ENCODE data around the gene HHIP.
A peak's percentile ranks its signal among the peaks of the same experiment; 100 is the strongest.

Gene HHIP, protein sequence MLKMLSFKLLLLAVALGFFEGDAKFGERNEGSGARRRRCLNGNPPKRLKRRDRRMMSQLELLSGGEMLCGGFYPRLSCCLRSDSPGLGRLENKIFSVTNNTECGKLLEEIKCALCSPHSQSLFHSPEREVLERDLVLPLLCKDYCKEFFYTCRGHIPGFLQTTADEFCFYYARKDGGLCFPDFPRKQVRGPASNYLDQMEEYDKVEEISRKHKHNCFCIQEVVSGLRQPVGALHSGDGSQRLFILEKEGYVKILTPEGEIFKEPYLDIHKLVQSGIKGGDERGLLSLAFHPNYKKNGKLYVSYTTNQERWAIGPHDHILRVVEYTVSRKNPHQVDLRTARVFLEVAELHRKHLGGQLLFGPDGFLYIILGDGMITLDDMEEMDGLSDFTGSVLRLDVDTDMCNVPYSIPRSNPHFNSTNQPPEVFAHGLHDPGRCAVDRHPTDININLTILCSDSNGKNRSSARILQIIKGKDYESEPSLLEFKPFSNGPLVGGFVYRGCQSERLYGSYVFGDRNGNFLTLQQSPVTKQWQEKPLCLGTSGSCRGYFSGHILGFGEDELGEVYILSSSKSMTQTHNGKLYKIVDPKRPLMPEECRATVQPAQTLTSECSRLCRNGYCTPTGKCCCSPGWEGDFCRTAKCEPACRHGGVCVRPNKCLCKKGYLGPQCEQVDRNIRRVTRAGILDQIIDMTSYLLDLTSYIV

DNA sequence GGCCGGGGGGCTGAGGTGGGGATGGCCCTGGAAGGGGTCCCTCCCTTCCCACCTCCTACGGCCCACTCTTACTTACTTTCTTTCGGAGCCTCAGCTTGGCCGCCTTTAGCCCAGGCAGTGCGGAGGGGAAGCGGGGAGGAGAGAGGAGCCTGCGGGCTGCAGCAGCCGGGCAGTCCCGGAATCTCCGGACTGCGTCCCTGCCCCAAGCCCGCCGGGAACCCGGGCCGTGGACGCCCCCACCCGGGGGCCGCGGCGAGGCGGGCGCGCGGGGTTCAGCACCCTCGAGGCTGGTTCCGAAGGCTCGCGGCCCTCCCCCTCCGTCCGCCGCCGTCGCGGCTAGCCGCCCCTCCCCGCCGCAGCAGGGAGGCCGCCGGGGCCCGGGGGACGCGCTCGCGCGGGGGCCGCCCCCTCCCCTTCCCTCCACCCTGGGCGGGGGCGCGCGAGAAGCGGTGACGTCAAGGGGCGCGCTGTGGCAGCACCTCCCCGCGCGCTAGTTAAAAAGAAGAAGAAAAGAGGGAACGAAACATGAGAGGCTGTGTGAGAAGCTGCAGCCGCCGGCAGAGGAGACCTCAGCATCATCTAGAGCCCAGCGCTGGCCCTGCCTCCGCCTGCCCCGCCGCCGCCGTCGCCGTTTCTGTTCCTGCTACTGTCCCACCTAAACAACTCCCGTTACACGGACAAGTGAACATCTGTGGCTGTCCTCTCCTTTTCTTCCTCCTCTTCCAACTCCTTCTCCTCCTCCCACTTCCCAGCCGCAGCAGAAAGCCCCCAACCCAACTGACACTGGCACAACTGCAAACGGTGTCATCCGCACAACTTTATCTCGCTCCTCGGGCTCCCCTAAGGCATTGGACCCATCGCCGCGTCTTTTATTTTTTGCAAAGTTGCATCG, at the start of gene HHIP:
Gene HHIP (plus strand): TSS at position 526 of the 892 bp plus-strand sequence. CDS start 520 bp downstream, outside the sequence.
- Histone ChIP-seq H3K4me1 (ENCODE audit: control insufficient read depth in 5 of 5, insufficient read depth in 5 of 5, low read length in 5 of 5) (peaks cover 0 to 22% (median 22%) of the 10 kb centered on the region in 5 donors), H3K9me3 (ENCODE audit: control insufficient read depth in 5 of 5, low read length in 5 of 5) (no peaks in the 10 kb centered on the region), H3K36me3 (ENCODE audit: control insufficient read depth in 5 of 5, insufficient read depth in 5 of 5, low read length in 5 of 5) (no peaks in the 10 kb centered on the region), H3K9ac (ENCODE audit: low read length in 5 of 5) (peak within 1 kb of the TSS in 1 of 5 donors; percentile 6), H3K27me3 (ENCODE audit: control insufficient read depth in 5 of 5, insufficient read depth in 4 of 5, low read length in 5 of 5) (peaks cover 10 to 28% (median 21%) of the 10 kb centered on the region in 5 donors), H3K4me3 (ENCODE audit: low read depth in 1 of 5, low read length in 5 of 5) (peak within 1 kb of the TSS; percentile 58 to 72 (median 65)), H3K27ac (ENCODE audit: low read depth, low read length) (no peak within 1 kb of the TSS)

DNA sequence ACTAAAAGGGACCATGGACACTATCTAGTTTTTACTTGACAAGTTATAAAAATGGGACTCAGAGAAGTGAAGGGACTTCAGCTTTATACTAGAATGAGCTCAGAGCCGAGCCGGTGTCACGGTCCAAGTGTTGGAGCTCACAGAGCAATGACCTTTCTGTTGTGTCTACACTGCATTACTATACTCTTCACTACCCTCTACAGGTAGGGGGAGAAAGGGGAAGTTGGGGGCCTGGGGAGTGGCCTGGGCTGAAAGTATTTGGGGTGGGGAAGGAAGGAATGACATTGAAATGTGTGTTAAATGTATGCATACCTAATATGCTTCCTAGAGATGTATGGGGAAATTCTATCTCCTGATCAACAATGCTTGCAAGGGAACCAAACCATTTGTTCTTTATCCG, 48.8 kb upstream of the HHIP start:
- Histone ChIP-seq H3K27ac (ENCODE audit: low read depth, low read length) (no peak overlapping the region), H3K9ac (ENCODE audit: low read length in 5 of 5) (no peak overlapping the region), H3K27me3 (ENCODE audit: control insufficient read depth in 5 of 5, insufficient read depth in 4 of 5, low read length in 5 of 5) (no peaks in the 10 kb centered on the region), H3K4me1 (ENCODE audit: control insufficient read depth in 5 of 5, insufficient read depth in 5 of 5, low read length in 5 of 5) (no peaks in the 10 kb centered on the region), H3K36me3 (ENCODE audit: control insufficient read depth in 5 of 5, insufficient read depth in 5 of 5, low read length in 5 of 5) (no peaks in the 10 kb centered on the region), H3K9me3 (ENCODE audit: control insufficient read depth in 5 of 5, low read length in 5 of 5) (no peaks in the 10 kb centered on the region), H3K4me3 (ENCODE audit: low read depth in 1 of 5, low read length in 5 of 5) (no peak overlapping the region)

DNA sequence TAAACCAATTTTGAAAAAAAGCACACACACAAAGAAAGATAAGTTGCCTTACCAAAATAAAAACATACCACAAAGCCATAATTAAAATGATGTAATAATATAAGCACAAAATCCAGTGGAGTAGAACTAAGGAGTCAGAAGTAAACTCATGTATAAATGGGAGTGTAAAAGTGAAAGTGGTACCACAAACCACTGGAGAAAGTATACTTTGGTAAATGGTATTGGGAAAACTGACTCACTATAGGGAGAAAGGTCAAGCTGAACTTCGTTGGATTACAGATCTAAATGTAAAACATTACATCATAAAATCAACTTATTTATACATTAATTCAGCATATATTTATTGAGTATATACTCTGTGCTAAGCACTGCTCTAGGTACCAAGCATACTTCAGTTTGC, 46.3 kb upstream of the HHIP start:
- H3K4me3 ChIP-seq (ENCODE audit: low read depth in 1 of 5, low read length in 5 of 5), result no peak overlapping the region
- no peak overlapping the region for H3K27ac ChIP-seq (ENCODE audit: low read depth, low read length)
- H3K9me3 ChIP-seq (ENCODE audit: control insufficient read depth in 5 of 5, low read length in 5 of 5), result no peaks in the 10 kb centered on the region
- H3K4me1 ChIP-seq (ENCODE audit: control insufficient read depth in 5 of 5, insufficient read depth in 5 of 5, low read length in 5 of 5), result no peaks in the 10 kb centered on the region
- H3K9ac ChIP-seq (ENCODE audit: low read length in 5 of 5), result no peak overlapping the region
- no peaks in the 10 kb centered on the region for H3K36me3 ChIP-seq (ENCODE audit: control insufficient read depth in 5 of 5, insufficient read depth in 5 of 5, low read length in 5 of 5)
- H3K27me3 ChIP-seq (ENCODE audit: control insufficient read depth in 5 of 5, insufficient read depth in 4 of 5, low read length in 5 of 5), result no peaks in the 10 kb centered on the region

GRCh38 chr4:144611850-144612249, 34.1 kb upstream of the HHIP start:
- no peak overlapping the region for H3K27ac ChIP-seq (ENCODE audit: low read depth, low read length)
- H3K4me1 ChIP-seq (ENCODE audit: control insufficient read depth in 5 of 5, insufficient read depth in 5 of 5, low read length in 5 of 5), result no peaks in the 10 kb centered on the region
- no peak overlapping the region for H3K9ac ChIP-seq (ENCODE audit: low read length in 5 of 5)
- H3K4me3 ChIP-seq (ENCODE audit: low read depth in 1 of 5, low read length in 5 of 5), result no peak overlapping the region
- H3K9me3 ChIP-seq (ENCODE audit: control insufficient read depth in 5 of 5, low read length in 5 of 5), result no peaks in the 10 kb centered on the region
- no peaks in the 10 kb centered on the region for H3K36me3 ChIP-seq (ENCODE audit: control insufficient read depth in 5 of 5, insufficient read depth in 5 of 5, low read length in 5 of 5)
- no peaks in the 10 kb centered on the region for H3K27me3 ChIP-seq (ENCODE audit: control insufficient read depth in 5 of 5, insufficient read depth in 4 of 5, low read length in 5 of 5)

GRCh38 chr4:144614850-144615585, 30.9 kb upstream of the HHIP start:
- Histone ChIP-seq H3K4me1 (ENCODE audit: control insufficient read depth in 5 of 5, insufficient read depth in 5 of 5, low read length in 5 of 5) (no peaks in the 10 kb centered on the region), H3K9ac (ENCODE audit: low read length in 5 of 5) (no peak overlapping the region), H3K4me3 (ENCODE audit: low read depth in 1 of 5, low read length in 5 of 5) (no peak overlapping the region), H3K36me3 (ENCODE audit: control insufficient read depth in 5 of 5, insufficient read depth in 5 of 5, low read length in 5 of 5) (no peaks in the 10 kb centered on the region), H3K27me3 (ENCODE audit: control insufficient read depth in 5 of 5, insufficient read depth in 4 of 5, low read length in 5 of 5) (no peaks in the 10 kb centered on the region), H3K27ac (ENCODE audit: low read depth, low read length) (no peak overlapping the region), H3K9me3 (ENCODE audit: control insufficient read depth in 5 of 5, low read length in 5 of 5) (no peaks in the 10 kb centered on the region)

DNA sequence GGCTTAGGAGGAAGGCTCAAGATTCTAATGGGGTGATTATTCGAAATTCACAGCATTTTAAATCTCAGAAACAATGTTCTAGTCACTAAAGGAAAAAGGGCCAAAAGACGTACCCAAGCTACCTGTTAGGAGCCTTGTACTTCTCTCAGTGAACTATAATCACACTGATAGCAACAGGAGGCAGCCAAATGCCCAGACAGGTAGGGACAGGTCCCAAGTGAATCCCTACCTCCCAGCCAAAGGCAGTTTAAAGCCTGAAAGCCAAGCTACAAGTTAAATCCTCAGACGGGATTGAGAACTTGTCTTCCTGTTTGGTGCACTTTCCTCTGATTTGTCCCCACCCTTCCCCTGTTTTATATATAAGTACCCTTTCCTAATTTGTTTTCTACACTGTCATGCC, 24.3 kb upstream of the HHIP start:
- Histone ChIP-seq H3K27me3 (ENCODE audit: control insufficient read depth in 5 of 5, insufficient read depth in 4 of 5, low read length in 5 of 5) (no peaks in the 10 kb centered on the region), H3K36me3 (ENCODE audit: control insufficient read depth in 5 of 5, insufficient read depth in 5 of 5, low read length in 5 of 5) (no peaks in the 10 kb centered on the region), H3K27ac (ENCODE audit: low read depth, low read length) (no peak overlapping the region), H3K4me3 (ENCODE audit: low read depth in 1 of 5, low read length in 5 of 5) (no peak overlapping the region), H3K9me3 (ENCODE audit: control insufficient read depth in 5 of 5, low read length in 5 of 5) (no peaks in the 10 kb centered on the region), H3K4me1 (ENCODE audit: control insufficient read depth in 5 of 5, insufficient read depth in 5 of 5, low read length in 5 of 5) (no peaks in the 10 kb centered on the region), H3K9ac (ENCODE audit: low read length in 5 of 5) (no peak overlapping the region)

GRCh38 chr4:144627663-144628076, 18.3 kb upstream of the HHIP start:
- H3K9ac ChIP-seq (ENCODE audit: low read length in 5 of 5), result no peak overlapping the region
- no peaks in the 10 kb centered on the region for H3K36me3 ChIP-seq (ENCODE audit: control insufficient read depth in 5 of 5, insufficient read depth in 5 of 5, low read length in 5 of 5)
- H3K9me3 ChIP-seq (ENCODE audit: control insufficient read depth in 5 of 5, low read length in 5 of 5), result no peaks in the 10 kb centered on the region
- H3K4me1 ChIP-seq (ENCODE audit: control insufficient read depth in 5 of 5, insufficient read depth in 5 of 5, low read length in 5 of 5), result no peaks in the 10 kb centered on the region
- no peaks in the 10 kb centered on the region for H3K27me3 ChIP-seq (ENCODE audit: control insufficient read depth in 5 of 5, insufficient read depth in 4 of 5, low read length in 5 of 5)
- no peak overlapping the region for H3K27ac ChIP-seq (ENCODE audit: low read depth, low read length)
- no peak overlapping the region for H3K4me3 ChIP-seq (ENCODE audit: low read depth in 1 of 5, low read length in 5 of 5)

DNA sequence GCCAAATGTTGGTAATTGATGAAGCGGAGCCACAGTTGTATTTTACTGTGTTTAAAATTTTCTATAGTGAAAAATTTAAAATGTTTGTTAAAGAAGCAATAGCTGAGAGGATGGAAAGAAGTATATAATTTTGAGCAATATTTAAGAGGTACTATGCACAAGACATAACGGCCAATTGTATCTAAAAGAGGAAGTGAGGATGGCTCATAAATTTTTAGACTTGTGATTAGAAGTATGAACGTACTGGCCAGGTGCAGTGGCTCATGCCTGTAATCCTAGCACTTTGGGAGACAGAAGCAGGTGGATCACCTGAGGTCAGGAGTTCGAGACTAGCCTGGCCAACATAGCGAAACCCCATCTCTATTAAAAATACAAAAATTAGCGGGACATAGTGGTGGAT, 12.7 kb upstream of the HHIP start:
- Histone ChIP-seq H3K4me1 (ENCODE audit: control insufficient read depth in 5 of 5, insufficient read depth in 5 of 5, low read length in 5 of 5) (no peaks in the 10 kb centered on the region), H3K9ac (ENCODE audit: low read length in 5 of 5) (no peak overlapping the region), H3K27me3 (ENCODE audit: control insufficient read depth in 5 of 5, insufficient read depth in 4 of 5, low read length in 5 of 5) (no peaks in the 10 kb centered on the region), H3K4me3 (ENCODE audit: low read depth in 1 of 5, low read length in 5 of 5) (no peak overlapping the region), H3K36me3 (ENCODE audit: control insufficient read depth in 5 of 5, insufficient read depth in 5 of 5, low read length in 5 of 5) (no peaks in the 10 kb centered on the region), H3K9me3 (ENCODE audit: control insufficient read depth in 5 of 5, low read length in 5 of 5) (no peaks in the 10 kb centered on the region), H3K27ac (ENCODE audit: low read depth, low read length) (no peak overlapping the region)

DNA sequence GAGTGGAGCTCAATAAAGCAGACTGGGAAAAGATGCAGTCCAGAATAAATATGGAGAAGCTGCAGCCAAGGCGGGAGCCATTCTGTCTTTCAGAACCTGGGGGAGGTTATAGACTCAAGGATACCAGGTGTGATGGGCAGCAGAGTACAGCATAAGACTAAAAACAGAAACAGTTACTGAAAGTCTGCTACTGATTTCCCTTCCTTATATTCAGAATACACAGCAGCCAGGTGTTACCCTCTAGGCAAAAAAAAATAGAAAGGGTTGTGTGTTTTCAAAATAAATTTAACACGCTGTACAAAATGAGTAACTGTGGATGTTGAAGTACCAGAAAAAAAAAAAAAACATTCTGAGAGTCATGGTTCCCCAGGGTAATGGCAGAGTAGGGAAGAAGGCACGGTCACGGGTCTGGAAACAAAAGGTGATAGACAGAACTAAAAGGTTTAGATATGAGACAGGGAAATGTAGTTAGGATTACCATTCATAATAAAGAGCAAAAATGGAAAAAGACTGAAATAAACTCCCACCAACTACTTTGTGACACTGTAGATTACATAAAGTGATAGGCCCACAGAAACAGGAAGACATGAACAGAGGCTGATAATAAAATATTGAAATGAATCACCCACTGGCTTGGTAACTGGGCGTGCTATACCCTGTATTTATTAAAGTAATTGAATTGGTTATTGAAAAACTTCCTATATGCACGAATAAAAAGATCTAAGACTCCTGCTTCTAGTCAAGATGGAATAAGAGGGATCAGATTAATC, 10.8 kb upstream of the HHIP start:
- Histone ChIP-seq H3K4me3 (ENCODE audit: low read depth in 1 of 5, low read length in 5 of 5) (no peak overlapping the region), H3K9ac (ENCODE audit: low read length in 5 of 5) (no peak overlapping the region), H3K9me3 (ENCODE audit: control insufficient read depth in 5 of 5, low read length in 5 of 5) (peaks cover 0 to 7% (median 0%) of the 10 kb centered on the region in 5 donors), H3K4me1 (ENCODE audit: control insufficient read depth in 5 of 5, insufficient read depth in 5 of 5, low read length in 5 of 5) (no peaks in the 10 kb centered on the region), H3K27me3 (ENCODE audit: control insufficient read depth in 5 of 5, insufficient read depth in 4 of 5, low read length in 5 of 5) (no peaks in the 10 kb centered on the region), H3K36me3 (ENCODE audit: control insufficient read depth in 5 of 5, insufficient read depth in 5 of 5, low read length in 5 of 5) (no peaks in the 10 kb centered on the region), H3K27ac (ENCODE audit: low read depth, low read length) (no peak overlapping the region)

Data from subcutaneous abdominal adipose tissue (tissue), 5 donors.